NCI-H128 (cell line): ENCODE measurements around the gene SLC38A4.

ENCODE experiments used
- DNase-seq: peaks from one replicate; lab custom pipeline; 2025; ENCODE audit not compliant: unreplicated experiment; lab: John Stamatoyannopoulos, UW

Gene SLC38A4

GRCh38 chr12:46717868-46718267 lies 107.9 kb downstream of the SLC38A4 start:
- no peak for DNase-seq

GRCh38 chr12:46717159-46717558 lies 108.6 kb downstream of the SLC38A4 start:
- no peak for DNase-seq
